Karpas-422 (cell line): ENCODE measurements around the gene SERAC1. TPM values are rescaled to one million over a fixed set of nuclear protein-coding genes. Genes with fewer than 3 reads are reported as not detected.

ENCODE experiments used
- DNase-seq: peaks from one replicate; pipeline ENCODE4 v3.0.0-alpha.2; 2015
- H2AFZ ChIP-seq: fragments of 200-600 bp; sonication (generic); 2 replicates; pipeline ENCODE4 v1.6.1; 2014; ENCODE audit warnings: antibody characterized with exemption, low read length, mixed read lengths
- H3K27ac ChIP-seq: fragments of 200-600 bp; sonication (generic); 2 replicates; pipeline ENCODE4 v1.5.1; 2014; ENCODE audit warnings: mild to moderate bottlenecking, low read length, moderate library complexity
- H3K27me3 ChIP-seq: fragments of 200-600 bp; sonication (generic); 2 replicates; pipeline ENCODE4 v1.6.1; 2014; ENCODE audit warnings: low read length, mixed read lengths
- H3K36me3 ChIP-seq: fragments of 200-600 bp; sonication (generic); 2 replicates; pipeline ENCODE4 v1.6.1; 2014; ENCODE audit warnings: low read length, mixed read lengths; ENCODE audit not compliant: insufficient read depth
- H3K4me1 ChIP-seq: fragments of 200-600 bp; sonication (generic); 2 replicates; pipeline ENCODE4 v1.6.1; 2014; ENCODE audit warnings: mild to moderate bottlenecking, low read length, mixed read lengths
- H3K4me2 ChIP-seq: fragments of 200-600 bp; sonication (generic); 2 replicates; pipeline ENCODE4 v1.6.1; 2014; ENCODE audit warnings: low read length, low read depth, mild to moderate bottlenecking; ENCODE audit not compliant: poor library complexity, severe bottlenecking
- H3K4me3 ChIP-seq: fragments of 200-600 bp; sonication (generic); 2 replicates; pipeline ENCODE4 v1.5.1; 2014; ENCODE audit warnings: mild to moderate bottlenecking, antibody characterized with exemption, low read length, mixed read lengths
- H3K79me2 ChIP-seq: fragments of 200-600 bp; sonication (generic); 2 replicates; pipeline ENCODE4 v1.6.1; 2014; ENCODE audit warnings: mild to moderate bottlenecking, low read length, mixed read lengths
- H3K9ac ChIP-seq: fragments of 200-600 bp; sonication (generic); 2 replicates; pipeline ENCODE4 v1.6.0; 2014; ENCODE audit warnings: low read length
- H3K9me2 ChIP-seq: fragments of 200-600 bp; sonication (generic), shearing (Covaris generic); replicated peaks from 2 replicates; pipeline ENCODE4 v1.6.0; 2014; ENCODE audit warnings: mild to moderate bottlenecking, low read length, moderate library complexity; ENCODE audit not compliant: insufficient read depth
- H3K9me3 ChIP-seq: fragments of 300-700, 200-600 bp; sonication (generic); 2 replicates; pipeline ENCODE4 v1.6.1; 2014; ENCODE audit warnings: low read length, mixed read lengths
- H4K20me1 ChIP-seq: fragments of 200-600 bp; sonication (generic); 2 replicates; pipeline ENCODE4 v1.6.1; 2014; ENCODE audit warnings: mild to moderate bottlenecking, antibody characterized with exemption, low read length, low read depth; ENCODE audit not compliant: insufficient read depth
- total RNA-seq: library from RNA; depleted of rRNA; stranded (reverse); fragments of >200 nt; shearing (Covaris generic); gene quantifications from 2 replicates; pipeline ENCODE4 v1.2.3, GENCODE V29; 2014; ENCODE audit warnings: low replicate concordance

Gene SERAC1
- total RNA-seq, 1 experiment from 2014 or later, result 3.6 TPM

GRCh38 chr6:158067436-158068015, 100.5 kb downstream of the SERAC1 start:
- Histone ChIP-seq H3K9me3 (no peaks in the 10 kb centered on the region), H4K20me1 (no peaks in the 10 kb centered on the region), H3K27me3 (no peaks in the 10 kb centered on the region), H3K4me3 (no peak overlapping the region), H3K27ac (no peak overlapping the region), H2AFZ (no peak overlapping the region), H3K9ac (no peak overlapping the region), H3K4me1 (no peaks in the 10 kb centered on the region), H3K79me2 (no peaks in the 10 kb centered on the region), H3K4me2 (no peak overlapping the region), H3K36me3 (no peaks in the 10 kb centered on the region), H3K9me2 (no peaks in the 10 kb centered on the region)
- DNase-seq, result no peak

- Histone ChIP-seq H3K4me1 (no peaks in the 10 kb centered on the region), H3K4me3 (no peak overlapping the region), H2AFZ (no peak overlapping the region), H3K4me2 (no peak overlapping the region), H3K27ac (no peak overlapping the region), H3K79me2 (no peaks in the 10 kb centered on the region), H3K27me3 (no peaks in the 10 kb centered on the region), H3K9ac (no peak overlapping the region), H3K36me3 (no peaks in the 10 kb centered on the region), H4K20me1 (no peaks in the 10 kb centered on the region), H3K9me2 (no peaks in the 10 kb centered on the region), H3K9me3 (no peaks in the 10 kb centered on the region)
- no peak for DNase-seq
Observed at GRCh38 chr6:158066136-158066781, 101.8 kb downstream of the SERAC1 start.

- Histone ChIP-seq H3K27ac (no peak overlapping the region), H3K9ac (no peak overlapping the region), H3K9me3 (no peaks in the 10 kb centered on the region), H3K27me3 (no peaks in the 10 kb centered on the region), H3K4me3 (no peak overlapping the region), H3K9me2 (no peaks in the 10 kb centered on the region), H3K4me1 (no peaks in the 10 kb centered on the region), H3K4me2 (no peak overlapping the region), H3K36me3 (no peaks in the 10 kb centered on the region), H2AFZ (no peak overlapping the region), H4K20me1 (no peaks in the 10 kb centered on the region), H3K79me2 (no peaks in the 10 kb centered on the region)
- no peak for DNase-seq
Observed at GRCh38 chr6:158064725-158065251, 103.3 kb downstream of the SERAC1 start.

- Histone ChIP-seq H3K4me1 (no peaks in the 10 kb centered on the region), H2AFZ (no peak overlapping the region), H3K9ac (no peak overlapping the region), H3K9me2 (no peaks in the 10 kb centered on the region), H4K20me1 (no peaks in the 10 kb centered on the region), H3K9me3 (no peaks in the 10 kb centered on the region), H3K36me3 (no peaks in the 10 kb centered on the region), H3K4me3 (no peak overlapping the region), H3K27ac (no peak overlapping the region), H3K4me2 (no peak overlapping the region), H3K27me3 (no peaks in the 10 kb centered on the region), H3K79me2 (no peaks in the 10 kb centered on the region)
- DNase-seq, result no peak
Observed at GRCh38 chr6:158063736-158064135, 104.3 kb downstream of the SERAC1 start.

- Histone ChIP-seq H3K79me2 (no peaks in the 10 kb centered on the region), H3K4me3 (no peak overlapping the region), H3K27me3 (no peaks in the 10 kb centered on the region), H2AFZ (no peak overlapping the region), H3K4me2 (no peak overlapping the region), H3K36me3 (no peaks in the 10 kb centered on the region), H3K9me2 (no peaks in the 10 kb centered on the region), H4K20me1 (no peaks in the 10 kb centered on the region), H3K27ac (no peak overlapping the region), H3K9ac (no peak overlapping the region), H3K9me3 (no peaks in the 10 kb centered on the region), H3K4me1 (no peaks in the 10 kb centered on the region)
- no peak for DNase-seq
Observed at GRCh38 chr6:158061709-158062461, 106.2 kb downstream of the SERAC1 start.

- Histone ChIP-seq H3K36me3 (no peaks in the 10 kb centered on the region), H2AFZ (no peak overlapping the region), H3K4me2 (no peak overlapping the region), H4K20me1 (no peaks in the 10 kb centered on the region), H3K9ac (no peak overlapping the region), H3K27me3 (no peaks in the 10 kb centered on the region), H3K4me3 (no peak overlapping the region), H3K9me2 (no peaks in the 10 kb centered on the region), H3K9me3 (no peaks in the 10 kb centered on the region), H3K79me2 (no peaks in the 10 kb centered on the region), H3K4me1 (no peaks in the 10 kb centered on the region), H3K27ac (no peak overlapping the region)
- no peak for DNase-seq
Observed at GRCh38 chr6:158061361-158061708, 106.7 kb downstream of the SERAC1 start.

- no peak overlapping the region for H3K9ac ChIP-seq
- H3K9me2 ChIP-seq, result no peaks in the 10 kb centered on the region
- H3K4me2 ChIP-seq, result no peak overlapping the region
- no peak for DNase-seq
- H3K4me3 ChIP-seq, result no peak overlapping the region
- no peaks in the 10 kb centered on the region for H3K36me3 ChIP-seq
- H3K27ac ChIP-seq, result no peak overlapping the region
- no peaks in the 10 kb centered on the region for H3K9me3 ChIP-seq
- H3K27me3 ChIP-seq, result no peaks in the 10 kb centered on the region
- no peaks in the 10 kb centered on the region for H4K20me1 ChIP-seq
- H3K4me1 ChIP-seq, result no peaks in the 10 kb centered on the region
- no peaks in the 10 kb centered on the region for H3K79me2 ChIP-seq
- no peak overlapping the region for H2AFZ ChIP-seq
Observed at GRCh38 chr6:158060455-158061360, 107.4 kb downstream of the SERAC1 start.
